ENCODE results near the gene NRDE2. TPM values are rescaled to one million over a fixed set of nuclear protein-coding genes. Genes with fewer than 3 reads are reported as not detected.

NRDE2 gene
- total and polyA plus RNA-seq, 2 of the 4 experiments (the other 2 are of a cell fraction): 4.5 to 9.3 TPM

DNA sequence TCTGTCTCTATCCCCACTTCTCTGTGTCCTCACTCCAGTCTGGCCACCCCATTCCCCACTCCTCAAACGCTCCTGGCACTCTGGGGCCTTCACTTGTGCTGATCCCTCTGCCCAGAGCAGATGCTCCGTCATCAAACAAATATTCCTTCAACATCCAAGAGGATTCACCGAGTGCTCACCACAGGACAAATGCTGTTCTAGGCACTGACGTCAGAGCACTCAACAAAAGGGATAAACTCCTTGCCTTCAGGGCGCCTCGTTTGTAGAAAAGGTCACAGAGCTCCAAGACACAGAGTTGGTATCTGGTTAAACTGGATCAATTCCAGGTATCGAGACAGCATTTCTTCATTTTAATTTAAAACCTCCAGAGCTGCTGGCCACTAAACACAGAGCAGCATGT is 40.0 kb downstream of the NRDE2 start:
- Histone ChIP-seq H2BK5ac (ENCODE audit: low read depth, low read length, poor library complexity, severe bottlenecking) (no peak overlapping the region), H3K56ac (ENCODE audit: extremely low read depth, insufficient read depth, low read length) (no peak overlapping the region), H2BK15ac (ENCODE audit: low read depth, low read length) (no peak overlapping the region), H3K36me3 (ENCODE audit: control insufficient read depth, insufficient read depth, low read length) (peaks cover 33% of the 10 kb centered on the region), H3K9me3 (ENCODE audit: control insufficient read depth, insufficient read depth, low read length) (no peaks in the 10 kb centered on the region; the same call in 1 of the 2 replicates), H2AFZ (replicated peaks; ENCODE audit: low read length, poor library complexity) (no peak overlapping the region), H3K23ac (ENCODE audit: low read depth, low read length) (no peak overlapping the region), H3K27me3 (ENCODE audit: control insufficient read depth, insufficient read depth, low read length) (no peaks in the 10 kb centered on the region), H3K79me1 (ENCODE audit: low read depth in 1 of 2, low read length in 2 of 2) (peaks cover 0 to 10% of the 10 kb centered on the region in 2 experiments; a peak in 2 of 4 replicates), H2BK120ac (ENCODE audit: low read depth, low read length) (no peak overlapping the region), H4K8ac (ENCODE audit: low read depth in 2 of 2, low read length in 2 of 2) (no peak overlapping the region), H3K4me3 (ENCODE audit: insufficient read depth, low read depth, low read length) (no peak overlapping the region), H2AK5ac (ENCODE audit: low read depth, low read length) (no peak overlapping the region), H2BK20ac (ENCODE audit: low read depth, low read length) (no peak overlapping the region), H3K27ac (ENCODE audit: insufficient read depth, low read length) (no peak overlapping the region), H3K18ac (ENCODE audit: low read depth, low read length) (no peak overlapping the region), H2AK9ac (replicated peaks; ENCODE audit: low read depth, low read length, poor library complexity) (no peak overlapping the region), H3K4me2 (ENCODE audit: low read depth, low read length) (no peak overlapping the region), H3K14ac (replicated peaks; ENCODE audit: low read depth, low read length) (no peak overlapping the region), H3K9ac (ENCODE audit: low read depth, low read length) (no peak overlapping the region), H4K91ac (ENCODE audit: insufficient read depth, low read depth, low read length) (no peak overlapping the region), H3K4ac (ENCODE audit: low read depth, low read length) (no peak overlapping the region), H4K5ac (ENCODE audit: low read depth, low read length) (no peak overlapping the region), H3K4me1 (ENCODE audit: control insufficient read depth, insufficient read depth, low read length) (peaks cover 3% of the 10 kb centered on the region; the same call in 1 of the 2 replicates), H4K20me1 (ENCODE audit: insufficient read depth, low read length) (no peaks in the 10 kb centered on the region), H3K9me1 (ENCODE audit: insufficient read depth, low read length) (peaks cover 7% of the 10 kb centered on the region; the same call in 1 of the 2 replicates)
- ATAC-seq (ENCODE audit: low read depth) (no peak), DNase-seq (no peak)
- TF ChIP-seq SMC3 (IDR thresholded peaks at IDR 0.05; ENCODE audit: low read depth, low read length): no peak
- no peak for TF ChIP-seq MAFK (IDR thresholded peaks at IDR 0.05; ENCODE audit: low read depth, low read length)
- no peak for TF ChIP-seq BHLHE40 (IDR thresholded peaks at IDR 0.05; ENCODE audit: low read depth, low read length)
- TF ChIP-seq, protein P1, sequence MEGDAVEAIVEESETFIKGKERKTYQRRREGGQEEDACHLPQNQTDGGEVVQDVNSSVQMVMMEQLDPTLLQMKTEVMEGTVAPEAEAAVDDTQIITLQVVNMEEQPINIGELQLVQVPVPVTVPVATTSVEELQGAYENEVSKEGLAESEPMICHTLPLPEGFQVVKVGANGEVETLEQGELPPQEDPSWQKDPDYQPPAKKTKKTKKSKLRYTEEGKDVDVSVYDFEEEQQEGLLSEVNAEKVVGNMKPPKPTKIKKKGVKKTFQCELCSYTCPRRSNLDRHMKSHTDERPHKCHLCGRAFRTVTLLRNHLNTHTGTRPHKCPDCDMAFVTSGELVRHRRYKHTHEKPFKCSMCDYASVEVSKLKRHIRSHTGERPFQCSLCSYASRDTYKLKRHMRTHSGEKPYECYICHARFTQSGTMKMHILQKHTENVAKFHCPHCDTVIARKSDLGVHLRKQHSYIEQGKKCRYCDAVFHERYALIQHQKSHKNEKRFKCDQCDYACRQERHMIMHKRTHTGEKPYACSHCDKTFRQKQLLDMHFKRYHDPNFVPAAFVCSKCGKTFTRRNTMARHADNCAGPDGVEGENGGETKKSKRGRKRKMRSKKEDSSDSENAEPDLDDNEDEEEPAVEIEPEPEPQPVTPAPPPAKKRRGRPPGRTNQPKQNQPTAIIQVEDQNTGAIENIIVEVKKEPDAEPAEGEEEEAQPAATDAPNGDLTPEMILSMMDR (conservative IDR thresholded peaks at IDR 0.05; ENCODE audit: low read depth, low read length): no peak
- no peak for TF ChIP-seq POLR2A (IDR thresholded peaks at IDR 0.05; ENCODE audit: low read depth, low read length)
- BruUV-seq (replicated peaks): no TSS peak
- in situ Hi-C loops (cut with MboI; ENCODE audit: low sequenced_read_pairs) (loop anchor here (25.0 kb wide), 1 partner anchor 871 kb away; no protein-coding TSS in a partner anchor), intact Hi-C loops (cut with micrococcal nuclease) (no loop called here), dilution Hi-C loops (cut with HindIII; ENCODE audit: low sequenced_read_pairs, unreplicated experiment) (no loop called here)
- CTCF ChIA-PET: no interaction called here
- WGBS, 2 experiments (ENCODE audit: extremely low coverage in 2 of 2, insufficient read length in 1 of 2): 80% methylated on average over 1 of the region's 7 CpGs; no CpG with 5 or more reads in 1 of the 2 experiments
- POLR2A ChIA-PET (ENCODE audit: unreplicated experiment): no interaction called here

Data from IMR-90 (cell line).